Measurements from ENCODE around the gene UBAP1L.
A peak's percentile ranks its signal among the peaks of the same experiment; 100 is the strongest.
"Not testable (repeated sequence)": the region's sequence is repeated elsewhere in the genome, so short reads cannot be mapped to it uniquely, and the experiment has no call there.

UBAP1L gene

DNA sequence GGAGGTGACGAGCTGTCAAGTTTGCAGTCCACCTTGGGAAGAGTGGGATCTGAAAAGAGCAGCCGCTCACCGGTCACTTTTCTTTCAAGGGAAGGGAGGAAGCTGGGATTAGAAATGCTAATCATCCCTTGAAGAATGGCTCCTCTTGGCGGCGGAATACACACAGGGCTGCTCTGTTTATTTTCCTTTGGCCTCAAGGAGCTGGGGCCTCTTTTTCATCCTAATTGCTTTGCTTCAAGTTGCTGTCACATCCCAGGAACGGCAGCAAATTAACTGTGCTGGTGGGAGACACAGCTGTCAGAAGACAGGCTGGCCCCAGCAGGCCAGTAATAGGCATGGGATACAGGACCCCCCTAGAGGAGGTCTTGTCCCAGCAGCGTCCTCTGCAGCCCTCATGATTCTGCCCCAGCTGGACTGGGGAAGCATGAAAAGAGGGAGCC lies 31.7 kb downstream of the UBAP1L start:
- DNase-seq (ENCODE audit: low read depth) = no peak

DNA sequence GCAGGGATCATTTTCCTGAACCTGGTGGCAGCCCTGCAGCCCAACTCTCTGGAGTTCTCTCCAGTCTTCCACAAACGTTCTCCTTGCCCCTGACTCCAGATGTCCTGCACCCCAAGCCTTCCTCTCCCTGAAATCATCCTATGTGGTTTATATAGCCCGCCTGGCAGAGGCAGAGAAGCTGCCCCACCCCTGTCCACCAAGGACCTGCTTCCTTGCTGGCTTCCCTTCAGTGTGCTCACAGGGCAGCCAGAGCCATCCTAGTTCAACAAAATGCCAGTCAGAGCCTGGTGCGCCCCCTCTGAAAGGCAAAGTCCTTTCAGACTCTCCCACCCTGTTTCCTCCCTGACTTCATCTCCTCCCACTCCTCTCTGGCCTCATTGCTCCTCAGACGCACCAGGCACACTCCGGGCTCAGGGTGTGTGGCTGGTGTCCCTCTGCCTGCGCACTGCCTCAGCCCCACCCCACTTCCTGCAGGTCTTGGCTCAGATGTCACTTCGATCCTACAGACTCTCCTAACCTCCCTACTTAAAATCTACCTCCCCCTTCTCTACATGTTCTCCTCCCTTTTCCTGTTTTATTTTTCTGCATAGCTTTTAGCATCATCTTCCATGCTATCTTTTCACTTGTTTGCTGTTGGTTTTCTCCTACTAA lies 32.6 kb downstream of the UBAP1L start:
- DNase-seq (ENCODE audit: low read depth) = no peak

DNA sequence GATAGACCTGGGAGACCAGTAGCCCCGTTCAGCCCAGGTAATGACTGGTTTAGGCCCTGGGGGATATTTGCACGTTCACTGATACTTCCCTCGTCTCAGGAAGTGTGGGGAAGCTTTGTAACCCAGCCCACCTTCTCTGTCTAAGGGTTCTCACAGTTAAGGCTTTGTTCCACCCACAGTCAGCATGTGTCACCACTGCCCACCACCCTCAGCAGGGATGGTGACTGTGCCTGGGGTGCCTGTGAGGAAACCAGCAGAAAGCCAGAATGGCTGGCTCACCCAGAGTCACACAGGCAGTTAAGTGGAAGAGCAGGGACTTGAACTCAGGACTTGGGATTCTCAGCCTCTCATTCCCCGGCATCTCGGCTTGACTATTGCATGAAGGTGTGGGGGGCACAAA lies 33.2 kb downstream of the UBAP1L start:
- DNase-seq (ENCODE audit: low read depth) = no peak

DNA sequence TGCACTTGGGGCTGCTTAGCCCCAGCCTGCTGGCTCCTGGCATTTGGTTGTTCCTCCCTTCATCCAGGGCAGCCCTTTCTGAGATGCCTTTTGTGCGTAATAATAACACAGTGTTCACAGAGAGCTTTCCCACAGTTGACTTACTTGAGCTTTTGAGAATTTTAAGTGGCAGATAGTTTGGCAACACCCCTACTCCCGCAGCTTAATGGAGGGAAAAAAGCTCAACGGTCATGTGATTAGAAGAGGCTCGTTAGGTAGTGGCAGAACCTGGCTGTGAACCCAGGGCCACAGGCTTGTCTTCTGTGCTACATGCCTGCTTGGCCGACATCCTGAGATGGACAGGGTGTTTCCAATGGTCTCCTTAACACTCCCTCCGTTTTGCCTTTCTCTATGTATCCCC lies 33.7 kb downstream of the UBAP1L start:
- no peak for DNase-seq (ENCODE audit: low read depth)

DNA sequence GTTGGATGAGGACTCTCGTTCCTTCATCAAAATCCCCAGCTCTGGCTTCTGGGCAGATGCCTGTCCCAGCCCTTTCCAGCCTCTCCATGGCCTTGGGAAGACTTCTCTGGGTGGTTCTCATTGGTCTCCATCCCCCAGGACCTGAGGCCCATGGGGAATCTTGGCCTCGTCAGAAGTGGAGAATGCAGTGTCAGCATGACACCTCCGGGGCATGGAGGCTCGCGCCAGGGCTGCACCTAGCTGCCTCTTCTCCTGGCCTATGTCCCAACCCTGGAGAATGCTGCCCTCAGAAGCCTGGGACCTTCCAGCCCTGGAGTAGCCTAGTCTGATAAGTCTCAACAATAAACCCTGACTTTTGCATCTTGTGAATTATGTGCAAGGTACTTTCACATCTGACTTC lies 35.4 kb downstream of the UBAP1L start:
- no peak for DNase-seq (ENCODE audit: low read depth)

DNA sequence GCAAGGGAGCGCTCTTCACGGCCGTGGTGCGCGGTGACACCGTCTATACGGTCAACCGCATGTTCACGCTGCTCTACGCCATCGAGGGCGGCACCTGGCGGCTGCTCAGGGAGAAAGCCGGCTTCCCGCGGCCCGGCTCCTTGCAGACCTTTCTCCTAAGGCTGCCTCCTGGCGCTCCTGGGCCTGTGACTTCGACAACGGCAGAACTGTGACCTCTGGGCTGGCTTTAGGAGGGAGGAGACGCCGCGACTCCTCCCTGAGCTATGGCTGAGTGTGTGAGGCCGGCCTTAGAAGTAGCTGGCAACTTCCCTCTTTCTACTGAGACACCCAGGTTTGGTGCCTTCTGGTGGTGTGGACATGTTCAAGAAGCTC lies 37.0 kb downstream of the UBAP1L start:
- DNase-seq (ENCODE audit: low read depth) = peak; percentile 14

DNA sequence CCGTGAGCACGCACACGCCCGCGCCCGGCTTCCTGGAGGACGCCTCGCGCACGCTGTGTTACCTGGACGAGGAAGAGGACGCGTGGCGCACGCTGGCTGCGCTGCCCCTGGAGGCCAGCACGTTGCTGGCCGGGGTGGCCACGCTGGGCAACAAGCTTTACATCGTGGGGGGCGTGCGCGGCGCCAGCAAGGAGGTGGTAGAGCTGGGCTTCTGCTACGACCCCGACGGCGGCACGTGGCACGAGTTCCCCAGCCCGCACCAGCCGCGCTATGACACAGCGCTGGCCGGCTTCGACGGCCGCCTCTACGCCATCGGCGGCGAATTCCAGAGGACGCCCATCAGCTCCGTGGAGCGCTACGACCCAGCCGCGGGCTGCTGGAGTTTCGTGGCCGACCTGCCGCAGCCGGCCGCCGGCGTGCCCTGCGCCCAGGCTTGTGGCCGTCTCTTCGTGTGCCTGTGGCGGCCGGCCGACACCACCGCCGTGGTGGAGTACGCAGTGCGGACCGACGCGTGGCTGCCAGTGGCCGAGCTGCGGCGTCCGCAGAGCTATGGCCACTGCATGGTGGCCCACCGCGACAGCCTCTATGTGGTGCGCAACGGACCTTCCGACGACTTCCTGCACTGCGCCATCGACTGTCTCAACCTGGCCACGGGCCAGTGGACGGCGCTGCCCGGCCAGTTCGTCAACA lies 37.6 kb downstream of the UBAP1L start:
- DNase-seq (ENCODE audit: low read depth) = no peak

DNA sequence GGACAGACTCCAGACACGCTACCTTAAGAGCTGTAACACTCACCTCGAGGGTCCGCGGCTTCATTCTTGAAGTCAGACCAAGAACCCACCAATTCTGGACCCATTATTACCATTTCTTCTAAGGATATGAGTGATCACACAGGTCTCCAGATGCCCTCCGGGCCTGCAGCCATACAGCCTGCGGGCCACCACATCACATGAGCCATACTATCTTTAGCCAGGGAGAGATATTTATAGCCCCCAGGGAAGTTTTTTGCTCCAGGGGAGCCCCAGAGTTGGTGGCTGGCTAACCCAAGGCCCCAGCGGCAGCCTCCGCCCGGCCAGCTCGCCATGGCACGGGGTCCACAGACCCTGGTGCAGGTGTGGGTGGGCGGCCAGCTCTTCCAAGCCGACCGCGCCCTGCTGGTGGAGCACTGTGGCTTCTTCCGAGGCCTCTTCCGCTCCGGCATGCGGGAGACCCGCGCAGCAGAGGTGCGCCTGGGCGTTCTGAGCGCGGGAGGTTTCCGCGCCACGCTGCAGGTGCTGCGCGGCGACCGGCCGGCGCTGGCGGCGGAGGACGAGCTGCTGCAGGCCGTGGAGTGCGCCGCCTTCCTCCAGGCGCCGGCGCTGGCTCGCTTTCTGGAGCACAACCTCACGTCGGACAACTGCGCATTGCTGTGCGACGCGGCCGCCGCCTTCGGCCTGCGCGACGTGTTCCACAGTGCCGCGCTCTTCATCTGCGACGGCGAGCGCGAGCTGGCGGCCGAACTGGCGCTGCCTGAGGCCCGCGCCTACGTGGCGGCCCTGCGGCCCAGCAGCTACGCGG lies 38.3 kb downstream of the UBAP1L start, which contains the start of gene KBTBD13:
TSS of gene KBTBD13 (plus strand) at position 261 of the 805 bp plus-strand sequence. CDS start at position 331, 70 bp downstream.
- DNase-seq (ENCODE audit: low read depth) = no peak

DNA sequence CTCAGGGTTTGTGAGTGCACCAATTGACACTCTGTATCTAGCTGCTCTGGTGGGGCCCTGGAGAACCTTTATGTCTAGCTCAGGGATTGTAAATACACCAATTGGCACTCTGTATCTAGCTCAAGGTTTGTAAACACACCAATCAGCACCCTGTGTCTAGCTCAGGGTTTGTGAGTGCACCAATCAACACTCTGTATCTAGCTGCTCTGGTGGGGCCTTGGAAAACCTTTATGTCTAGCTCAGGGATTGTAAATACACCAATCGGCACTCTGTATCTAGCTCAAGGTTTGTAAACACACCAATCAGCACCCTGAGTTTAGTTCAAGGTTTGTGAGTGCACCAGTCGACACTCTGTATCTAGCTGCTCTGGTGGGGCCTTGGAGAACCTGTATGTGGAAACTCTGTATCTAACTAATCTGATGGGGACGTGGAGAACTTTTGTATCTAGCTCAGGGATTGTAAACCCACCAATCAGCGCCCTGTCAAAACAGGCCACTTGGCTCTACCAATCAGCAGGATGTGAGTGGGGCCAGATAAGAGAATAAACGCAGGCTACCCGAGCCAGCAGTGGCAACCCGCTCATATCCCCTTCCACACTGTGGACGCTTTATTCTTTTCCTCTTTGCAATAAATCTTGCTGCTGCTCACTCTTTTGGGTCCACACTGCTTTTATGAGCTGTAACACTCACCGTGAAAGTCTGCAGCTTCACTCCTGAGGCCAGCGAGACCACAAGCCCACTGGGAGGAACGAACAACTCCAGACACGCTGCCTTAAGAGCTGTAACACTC lies 39.2 kb downstream of the UBAP1L start:
- not testable (repeated sequence) for DNase-seq (ENCODE audit: low read depth)

DNA sequence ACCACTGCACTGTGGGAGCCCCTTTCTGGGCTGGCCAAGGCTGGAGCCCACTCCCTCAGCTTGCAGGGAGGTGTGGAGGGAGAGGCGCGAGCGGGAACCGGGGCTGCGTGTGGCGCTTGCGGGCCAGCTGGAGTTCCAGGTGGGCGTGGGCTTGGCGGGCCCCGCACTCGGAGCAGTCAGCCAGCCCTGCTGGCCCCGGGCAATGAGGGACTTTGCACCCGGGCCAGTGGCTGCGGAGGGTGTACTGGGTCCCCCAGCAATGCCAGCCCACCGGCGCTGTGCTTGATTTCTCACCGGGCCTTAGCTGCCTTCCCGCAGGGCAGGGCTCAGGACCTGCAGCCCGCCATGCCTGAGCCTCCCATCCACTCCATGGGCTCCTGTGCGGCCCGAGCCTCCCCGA lies 40.1 kb downstream of the UBAP1L start:
- DNase-seq (ENCODE audit: low read depth) = not testable (repeated sequence)

DNA sequence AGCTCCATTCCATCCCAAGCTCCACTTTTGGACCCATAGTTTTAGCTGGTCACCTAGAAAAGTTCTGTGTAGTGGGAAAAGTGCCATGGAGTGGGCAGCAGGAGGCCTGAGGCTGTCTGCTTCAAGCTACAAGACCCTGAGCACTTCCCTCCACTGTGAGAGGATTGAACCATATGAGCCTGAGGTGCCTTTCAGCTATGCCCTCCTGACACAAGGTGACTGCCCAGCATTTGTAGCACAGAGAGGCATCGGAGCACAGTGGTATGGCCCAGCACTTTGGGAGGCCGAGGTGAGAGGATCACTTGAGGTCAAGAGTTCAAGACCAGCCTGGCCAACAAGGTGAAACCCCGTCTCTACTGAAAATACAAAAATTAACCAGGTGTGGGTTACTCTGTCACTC lies 42.4 kb downstream of the UBAP1L start:
- no peak for DNase-seq (ENCODE audit: low read depth)

DNA sequence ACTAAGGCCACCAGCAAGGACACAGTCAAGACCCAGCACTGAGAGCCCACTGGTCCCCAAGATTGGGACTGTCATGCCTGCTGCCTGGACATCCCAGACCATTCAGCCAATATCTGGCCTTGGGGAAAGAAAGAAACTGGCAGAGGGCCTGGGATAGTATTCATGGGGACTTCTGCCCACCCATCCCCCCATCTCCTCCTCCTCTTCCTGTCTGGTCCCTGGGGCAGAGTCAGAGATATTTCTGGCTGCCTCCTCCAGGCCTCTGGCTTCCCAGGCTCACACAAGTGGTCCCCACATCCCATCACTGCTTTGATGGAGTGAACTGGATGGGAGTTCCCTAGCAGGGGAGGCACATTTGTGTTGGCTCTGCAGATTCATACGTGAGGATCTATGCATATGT lies 43.0 kb downstream of the UBAP1L start:
- DNase-seq (ENCODE audit: low read depth) = no peak

DNA sequence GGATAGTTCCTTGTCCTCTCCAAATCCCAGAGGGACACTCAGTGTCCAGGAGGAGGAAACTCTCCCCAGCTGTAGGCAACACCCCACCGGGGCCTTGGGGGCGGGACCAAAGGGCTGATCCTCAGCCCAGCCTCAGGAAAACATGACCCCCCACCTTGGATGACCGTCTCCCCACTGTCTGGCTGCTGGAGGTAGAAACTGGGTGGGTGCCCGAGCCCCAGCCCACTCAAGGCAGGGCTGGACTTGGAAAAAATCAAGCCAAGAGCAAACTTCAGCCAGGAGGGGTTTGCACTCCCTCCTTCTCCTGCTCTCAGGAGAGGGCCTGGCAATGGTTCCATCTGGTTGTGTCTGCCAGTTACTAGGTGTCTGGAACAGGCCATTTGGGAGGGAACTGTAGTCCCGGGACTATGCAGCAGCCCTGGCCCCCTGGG lies 43.6 kb downstream of the UBAP1L start:
- no peak for DNase-seq (ENCODE audit: low read depth)

DNA sequence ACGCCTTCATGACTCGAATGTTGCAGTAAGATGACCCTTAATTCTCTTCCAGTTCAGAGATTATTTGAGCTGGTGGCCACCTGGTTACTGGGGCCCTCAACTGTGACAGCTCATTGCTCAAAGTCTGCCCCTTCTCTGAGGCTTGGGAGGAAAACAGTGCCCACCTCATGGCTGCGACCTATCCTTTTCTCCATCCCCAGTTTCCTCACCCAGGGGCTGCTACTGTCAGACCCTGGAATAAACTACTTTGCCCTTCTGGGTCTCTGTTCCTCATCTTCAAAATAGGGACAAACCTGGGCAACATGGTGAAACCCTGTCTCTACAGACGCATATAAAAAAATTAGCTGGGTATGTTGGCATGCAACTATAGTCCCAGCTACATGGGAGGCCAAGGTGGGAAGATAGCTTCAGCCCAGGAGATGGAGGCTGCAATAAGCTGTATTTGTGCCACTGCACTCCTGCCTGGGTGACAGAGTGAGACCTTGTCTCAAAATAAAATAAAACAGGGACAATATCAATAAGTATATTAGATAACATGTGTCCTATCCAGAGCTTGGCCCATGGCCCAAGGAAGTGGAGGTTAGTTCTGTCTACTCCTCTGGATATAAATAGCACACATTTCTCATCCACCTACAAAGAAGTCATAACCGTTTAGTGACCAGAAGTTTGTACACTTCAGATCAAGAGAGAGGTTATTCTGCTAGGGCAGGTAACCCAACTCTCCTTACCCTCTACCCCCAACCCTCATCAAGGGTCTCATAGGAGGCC lies 45.0 kb downstream of the UBAP1L start:
- DNase-seq (ENCODE audit: low read depth) = no peak

DNA sequence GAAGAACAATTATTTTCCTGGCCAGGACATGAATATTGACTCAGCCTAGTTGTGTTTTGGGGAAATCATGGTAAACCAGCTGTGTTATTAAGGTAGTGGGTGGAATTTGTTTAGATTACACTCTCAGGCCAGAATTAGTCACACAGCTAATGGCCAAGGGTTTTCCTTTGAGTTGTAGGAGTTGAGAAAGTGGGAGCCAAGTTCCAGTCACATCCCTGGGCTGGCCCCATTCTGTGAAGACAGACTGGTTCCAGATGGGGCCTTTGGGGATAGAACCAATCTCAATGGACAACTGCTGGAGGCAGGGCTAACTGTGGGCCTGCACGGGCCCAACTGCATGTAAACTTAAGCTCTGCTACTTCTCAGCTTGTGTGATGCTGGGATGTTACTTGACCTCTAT lies 45.8 kb downstream of the UBAP1L start:
- no peak for DNase-seq (ENCODE audit: low read depth)

DNA sequence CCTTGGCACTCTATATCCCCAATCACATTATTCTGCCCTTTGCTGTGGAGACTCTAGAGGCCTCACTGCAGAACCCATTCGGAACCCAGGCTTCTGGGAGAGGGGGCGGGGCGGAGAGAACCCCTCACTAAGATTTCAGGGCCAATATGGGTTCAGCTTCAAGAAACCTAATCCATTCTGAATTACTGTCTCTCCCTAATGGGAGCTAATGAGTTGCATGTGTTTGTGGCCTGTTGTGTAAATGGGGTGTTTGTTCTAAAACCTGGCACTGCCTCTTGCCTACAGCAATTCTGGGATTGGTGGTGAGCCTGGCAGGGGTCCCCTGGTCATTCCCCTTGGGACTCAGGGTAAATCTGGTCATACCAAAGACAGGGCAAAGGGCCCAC lies 46.6 kb downstream of the UBAP1L start:
- DNase-seq (ENCODE audit: low read depth) = no peak

DNA sequence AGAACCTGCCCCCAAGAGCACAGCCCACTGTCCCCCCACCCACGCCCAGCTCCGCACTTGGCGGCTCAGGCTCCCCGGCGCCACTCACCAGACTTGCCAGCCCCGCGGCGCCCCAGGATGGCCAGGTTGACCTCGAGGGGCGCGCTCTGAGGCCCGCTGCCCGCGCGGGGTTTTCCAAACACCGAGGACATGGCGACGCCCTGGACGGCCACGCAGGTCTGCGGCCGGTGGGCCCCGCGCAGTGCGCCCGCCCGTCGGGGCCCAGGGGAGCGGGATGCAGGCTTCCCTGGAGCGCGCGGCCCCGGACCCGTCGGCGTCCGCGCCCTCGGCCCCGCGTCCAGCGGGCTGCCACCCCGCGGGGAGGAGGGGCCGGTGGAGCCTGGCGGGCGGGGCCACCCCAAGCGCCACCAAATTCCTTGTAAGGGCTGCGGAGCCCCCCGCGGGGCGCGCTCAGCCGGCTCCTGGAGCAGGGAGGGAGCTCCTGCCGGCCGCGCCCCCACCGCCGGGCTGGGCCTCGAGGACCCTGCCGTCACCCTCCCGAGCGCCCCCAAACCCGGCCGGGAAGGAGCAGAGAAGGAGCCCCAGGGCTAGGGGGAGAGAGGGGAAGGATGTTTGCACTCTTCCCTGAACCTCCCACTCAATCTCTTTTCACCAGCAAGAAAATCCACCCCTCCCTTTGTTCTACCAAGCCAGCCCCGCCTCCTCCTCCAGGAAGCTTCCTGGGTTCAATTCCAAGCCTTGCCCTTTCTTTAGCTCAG lies 47.2 kb downstream of the UBAP1L start, which contains the start of gene RASL12:
TSS of gene RASL12 (minus strand) at position 347 of the 758 bp plus-strand sequence. CDS start at position 191, 156 bp downstream.
- no peak for DNase-seq (ENCODE audit: low read depth)

DNA sequence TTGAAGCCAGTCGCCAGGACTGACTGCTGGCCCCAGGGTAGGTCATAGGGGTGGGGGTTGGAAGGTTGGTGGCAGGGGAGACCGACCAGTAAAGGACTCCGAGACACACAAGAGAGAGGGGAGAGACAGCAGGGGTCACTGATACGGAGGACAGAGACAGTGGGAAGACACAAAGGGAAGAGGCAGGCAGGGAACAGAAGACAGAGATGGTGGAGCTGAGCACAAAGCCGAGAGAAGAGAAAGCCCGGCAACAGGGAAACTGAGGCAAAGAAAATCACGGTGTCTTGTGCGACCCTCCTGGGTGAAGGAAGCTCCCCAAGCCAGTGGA lies 47.7 kb downstream of the UBAP1L start:
- DNase-seq (ENCODE audit: low read depth) = no peak

DNA sequence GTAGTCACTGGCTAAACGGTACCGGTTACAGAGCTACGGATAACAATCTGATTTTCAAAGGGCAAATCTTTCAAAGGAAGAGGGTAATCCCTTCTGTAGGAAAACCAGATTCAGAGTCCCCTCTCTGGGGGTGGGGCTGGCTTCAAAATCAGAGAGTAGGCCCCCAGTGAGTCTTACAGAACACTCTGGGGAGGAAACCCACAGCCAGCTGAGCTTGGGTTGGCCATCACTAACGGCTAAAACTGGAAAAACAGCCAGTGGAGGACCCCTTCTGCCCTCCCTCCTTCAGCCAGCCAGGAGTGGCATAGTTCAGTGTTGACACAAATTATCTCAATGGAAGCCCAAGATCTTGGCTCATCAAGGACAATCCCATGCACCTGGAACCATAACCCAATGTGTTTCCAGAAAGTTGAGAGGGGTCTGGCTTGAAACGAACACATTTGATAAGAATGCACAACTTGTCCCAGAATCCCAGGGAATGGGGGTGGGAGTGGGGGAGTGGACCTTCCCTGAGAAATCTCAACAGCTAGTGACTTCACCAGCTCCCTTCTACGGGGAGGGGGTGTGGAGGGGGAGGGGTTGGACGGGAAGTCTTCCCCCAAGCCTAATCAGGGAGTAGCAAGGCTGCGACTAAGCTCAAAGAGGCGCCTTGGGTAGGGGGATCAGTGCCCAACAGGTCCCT lies 48.2 kb downstream of the UBAP1L start:
- no peak for DNase-seq (ENCODE audit: low read depth)

DNA sequence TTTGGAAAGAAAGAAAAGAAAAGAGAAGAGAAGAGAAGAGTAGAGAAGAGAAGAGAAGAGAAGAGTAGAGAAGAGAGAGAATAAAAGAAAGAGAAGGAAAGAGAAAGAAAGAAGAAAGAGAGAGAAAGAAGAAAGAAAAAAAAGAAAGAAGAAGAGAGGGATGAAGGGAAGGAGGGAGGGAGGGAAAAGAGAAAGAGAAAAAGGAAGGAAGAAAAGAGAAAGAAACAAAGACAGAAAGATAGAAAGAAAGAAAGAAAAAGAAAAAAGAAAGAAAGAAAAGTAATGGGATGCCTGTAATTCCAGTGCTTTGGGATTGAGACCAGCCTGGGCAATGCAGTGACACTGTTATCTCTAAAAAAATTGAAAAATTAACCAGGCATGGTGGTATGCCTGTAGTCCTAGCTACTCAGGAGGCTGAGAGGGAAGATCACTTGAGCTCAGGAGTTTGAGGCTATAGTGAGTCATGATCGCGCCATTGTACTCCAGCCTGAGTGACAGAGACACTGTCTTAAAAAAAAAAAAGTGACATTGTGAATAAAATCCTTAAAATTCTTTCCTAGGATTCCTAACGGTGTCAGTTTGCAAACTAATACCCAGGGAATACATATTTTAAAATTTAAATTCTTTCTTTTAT lies 48.9 kb downstream of the UBAP1L start:
- no peak for DNase-seq (ENCODE audit: low read depth)

Data from stimulated activated CD8-positive, alpha-beta memory T cell treated with anti-CD3 and anti-CD28 coated beads, Interleukin-12 subunit alpha, Interleukin-12 subunit beta, amount 100 ng/mL, for 1 hour (primary cell).